PC-9 (cell line): ENCODE results near the gene SHKBP1. TPM values are rescaled to one million over a fixed set of nuclear protein-coding genes. Genes with fewer than 3 reads are reported as not detected.

Source experiments
- BruUV-seq: library from RNA; stranded (reverse); fragments of 400-500 nt; replicated peaks from 2 replicates; lab custom pipeline; 2021; lab: Mats Ljungman, UMichigan
- CTCF ChIA-PET: fragments of 300-600 bp; sonication (Branson Sonifier 250); formaldehyde crosslinking; loops from one replicate; lab custom pipeline; 2022; ENCODE audit warnings: antibody characterized with exemption; lab: Charles Lee
- POLR2A ChIA-PET: fragments of 300-600 bp; sonication (Branson Sonifier 250); formaldehyde crosslinking; loops from one replicate; lab custom pipeline; 2022; ENCODE audit warnings: antibody characterized with exemption; ENCODE audit not compliant: unreplicated experiment; lab: Charles Lee
- DNase-seq, 2 experiments: peaks; one replicate each; pipeline versions ENCODE4 v3.0.0 to v3.0.0-alpha.2; 2015 to 2022; ENCODE audit warnings: mixed read lengths in 1 of 2
- H2AFZ ChIP-seq: fragments of 200-600 bp; sonication (generic); 2 replicates; pipeline ENCODE4 v1.8.1; 2017; ENCODE audit warnings: antibody characterized with exemption
- H3F3A ChIP-seq: fragments of 200-600 bp; sonication (generic); 2 replicates; pipeline ENCODE4 v1.8.1; 2017; ENCODE audit warnings: antibody characterized with exemption, mild to moderate bottlenecking, low read depth; ENCODE audit not compliant: insufficient read depth
- H3K27ac ChIP-seq: fragments of 200-600 bp; sonication (generic); 2 replicates; pipeline ENCODE4 v1.6.1; 2016; ENCODE audit warnings: mixed run types
- H3K27me3 ChIP-seq: fragments of 200-600 bp; sonication (generic); 2 replicates; pipeline ENCODE4 v1.6.1; 2016; ENCODE audit warnings: low read depth, mixed run types; ENCODE audit not compliant: insufficient read depth
- H3K36me3 ChIP-seq: fragments of 200-600 bp; sonication (generic); 2 replicates; pipeline ENCODE4 v1.6.1; 2016; ENCODE audit warnings: low read depth, mixed run types
- H3K4me1 ChIP-seq: fragments of 200-600 bp; sonication (generic); replicated peaks from 2 replicates; pipeline ENCODE4 v1.6.1; 2016; ENCODE audit warnings: mixed run types; ENCODE audit not compliant: insufficient read depth
- H3K4me2 ChIP-seq: fragments of 200-600 bp; sonication (generic); 2 replicates; pipeline ENCODE4 v1.6.1; 2017; ENCODE audit warnings: mixed run types
- H3K4me3 ChIP-seq: fragments of 200-600 bp; sonication (generic); 2 replicates; pipeline ENCODE4 v1.6.1; 2016; ENCODE audit warnings: mixed run types
- H3K79me2 ChIP-seq: fragments of 200-600 bp; sonication (generic); 2 replicates; pipeline ENCODE4 v1.6.1; 2017; ENCODE audit warnings: low read depth, mixed run types
- H3K9me2 ChIP-seq: fragments of 200-600 bp; sonication (generic); 2 replicates; pipeline ENCODE4 v1.8.1; 2017; ENCODE audit warnings: mild to moderate bottlenecking; ENCODE audit not compliant: insufficient read depth
- H3K9me3 ChIP-seq: fragments of 200-600 bp; sonication (generic); 2 replicates; pipeline ENCODE4 v1.8.1; 2016; ENCODE audit warnings: low read depth; ENCODE audit not compliant: insufficient read depth
- H4K20me1 ChIP-seq: fragments of 200-600 bp; sonication (generic); 2 replicates; pipeline ENCODE4 v1.8.1; 2017; ENCODE audit not compliant: insufficient read depth
- CTCF ChIP-seq: fragments of 200-600 bp; sonication (generic); conservative IDR thresholded peaks from 2 replicates; pipeline ENCODE4 v1.6.1; 2017; ENCODE audit warnings: mixed run types, antibody characterized with exemption, mild to moderate bottlenecking, moderate library complexity
- EZH2 ChIP-seq: fragments of 200-600 bp; sonication (generic); IDR thresholded peaks from 2 replicates; pipeline ENCODE4 v1.8.0; 2017; ENCODE audit warnings: antibody characterized with exemption, low read depth
- intact Hi-C: fragments of 100-400 bp; cut with micrococcal nuclease; formaldehyde crosslinking; loops from one replicate; pipeline ENCODE4 v1.10.0; 2022; ENCODE audit not compliant: unreplicated experiment
- total RNA-seq: library from RNA; stranded (reverse); gene quantifications from 2 replicates; pipeline ENCODE4 v1.2.3, GENCODE V29; 2021

Gene SHKBP1
- total RNA-seq, 1 experiment from 2014 or later = 90.1 TPM

- H3K4me1 ChIP-seq = peaks cover 35% of the 10 kb centered on the region
Observed at GRCh38 chr19:40598918-40599307, 22.2 kb downstream of the SHKBP1 start.

GRCh38 chr19:40599331-40599901 is 22.7 kb downstream of the SHKBP1 start:
- Histone ChIP-seq H3K4me3 (no peak overlapping the region), H3K4me1 (peaks cover 38% of the 10 kb centered on the region)

More at GRCh38 chr19:40598918-40599307, 22.2 kb downstream of the SHKBP1 start:
- Histone ChIP-seq H3K4me3 (no peak overlapping the region), H3K4me2 (no peak overlapping the region), H2AFZ (no peak overlapping the region), H3K9me3 (no peaks in the 10 kb centered on the region), H3K9me2 (no peaks in the 10 kb centered on the region), H3K27ac (no peak overlapping the region), H3K36me3 (no peaks in the 10 kb centered on the region), H4K20me1 (no peaks in the 10 kb centered on the region), H3K79me2 (no peaks in the 10 kb centered on the region), H3F3A (peaks cover 15% of the 10 kb centered on the region; the same call in 1 of the 2 replicates), H3K27me3 (peaks cover 35% of the 10 kb centered on the region)
- ChIA-PET POLR2A (interaction anchor here (0.6 kb wide), 1 partner anchor 134 kb away, joined by 3 read pairs; no protein-coding TSS in a partner anchor), CTCF (interaction anchor here (1.0 kb wide), 1 partner anchor 58 kb away, joined by 3 read pairs; no protein-coding TSS in a partner anchor)
- BruUV-seq = no TSS peak
- TF ChIP-seq CTCF (no peak; the same call in 1 of the 2 replicates), EZH2 (no peak)
- intact Hi-C loops = loop anchor here (1.0 to 2.0 kb wide), 3 partner anchors 50 to 294 kb away; no protein-coding TSS in a partner anchor
- no peak for DNase-seq

More at GRCh38 chr19:40599331-40599901, 22.7 kb downstream of the SHKBP1 start:
- DNase-seq = no peak
- ChIA-PET POLR2A (interaction anchor here (0.5 to 0.6 kb wide), 2 partner anchors 135 to 139 kb away, joined by 3 to 8 read pairs; no protein-coding TSS in a partner anchor), CTCF (no interaction called here)
- H3K9me2 ChIP-seq = no peaks in the 10 kb centered on the region
- BruUV-seq = no TSS peak
- H3K79me2 ChIP-seq = no peaks in the 10 kb centered on the region
- H2AFZ ChIP-seq = no peak overlapping the region
- H3F3A ChIP-seq = peaks cover 18% of the 10 kb centered on the region; the same call in 1 of the 2 replicates
- H3K4me2 ChIP-seq = no peak overlapping the region
- peaks cover 35% of the 10 kb centered on the region for H3K27me3 ChIP-seq
- intact Hi-C loops = loop anchor here (2.0 kb wide), 2 partner anchors 77 to 295 kb away; no protein-coding TSS in a partner anchor
- TF ChIP-seq EZH2 (no peak), CTCF (no peak)
- H4K20me1 ChIP-seq = no peaks in the 10 kb centered on the region
- H3K9me3 ChIP-seq = no peaks in the 10 kb centered on the region
- H3K36me3 ChIP-seq = no peaks in the 10 kb centered on the region
- H3K27ac ChIP-seq = no peak overlapping the region
